Head of caudate nucleus (tissue), 42 donors: ENCODE measurements around the gene MET.
"Not testable (repeated sequence)": the region's sequence is repeated elsewhere in the genome, so short reads cannot be mapped to it uniquely, and the experiment has no call there.

Experiments used
- DNase-seq, 42 donors: peaks; one replicate each; pipeline versions ENCODE4 v3.0.0 to v3.0.0-alpha.2; 2020 to 2021; ENCODE audit warnings: mixed read lengths in 7 of 42
- intact Hi-C: fragments of 100-400 bp; cut with DNase I; formaldehyde crosslinking; loops from one replicate; pipeline ENCODE4 v1.15.0; 2022

MET gene

DNA sequence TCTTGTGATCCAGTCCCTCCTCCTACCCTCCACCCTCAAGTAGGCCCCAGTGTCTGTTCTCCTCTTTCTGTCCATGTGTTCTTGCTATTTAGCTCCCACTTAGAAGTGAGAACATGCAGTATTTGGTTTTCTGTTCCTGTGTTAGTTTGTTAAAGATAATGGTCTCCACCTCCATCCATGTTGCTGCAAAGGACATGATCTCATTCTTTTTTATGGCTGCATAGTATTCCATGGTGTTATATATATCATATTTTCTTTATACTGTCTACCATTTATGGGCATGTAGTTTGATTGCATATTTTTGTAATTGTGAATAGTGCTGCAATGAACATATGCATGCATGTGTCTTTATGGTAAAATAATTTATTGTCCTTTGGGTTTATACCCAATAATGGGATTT is 12.7 kb upstream of the MET start:
- DNase-seq, intact Hi-C loops: not testable (repeated sequence)

DNA sequence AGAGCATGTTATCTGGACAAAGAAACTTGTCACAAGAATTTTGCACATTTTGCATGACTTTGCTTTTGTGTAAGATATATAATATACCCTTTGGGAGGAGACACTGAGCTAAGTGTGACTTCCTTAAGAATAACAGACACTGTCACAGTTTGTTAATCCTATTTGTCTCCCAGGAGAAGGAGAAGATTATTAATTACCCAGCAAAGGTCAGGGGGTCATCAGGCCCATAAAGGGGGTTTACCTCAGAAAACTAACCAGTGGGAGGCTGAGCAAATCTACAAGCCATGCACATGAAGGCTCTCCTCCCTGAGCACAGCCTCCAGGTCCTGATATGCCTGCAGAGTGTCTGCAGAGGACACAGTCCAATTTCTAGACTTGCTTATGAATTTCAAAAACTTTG is 10.1 kb upstream of the MET start:
- DNase-seq = no peak
- intact Hi-C loops = no loop called here

GRCh38 chr7:116663744-116664143 is 8.3 kb upstream of the MET start:
- intact Hi-C loops = no loop called here
- no peak for DNase-seq

GRCh38 chr7:116665332-116665996 is 6.5 kb upstream of the MET start:
- no peak for DNase-seq
- intact Hi-C loops = no loop called here

- no peak for DNase-seq
- intact Hi-C loops = loop anchor here (5.0 kb wide), 2 partner anchors 72 to 138 kb away; no protein-coding TSS in a partner anchor
These were observed 2.2 kb upstream of the MET start for GRCh38 chr7:116669769-116670168.

DNA sequence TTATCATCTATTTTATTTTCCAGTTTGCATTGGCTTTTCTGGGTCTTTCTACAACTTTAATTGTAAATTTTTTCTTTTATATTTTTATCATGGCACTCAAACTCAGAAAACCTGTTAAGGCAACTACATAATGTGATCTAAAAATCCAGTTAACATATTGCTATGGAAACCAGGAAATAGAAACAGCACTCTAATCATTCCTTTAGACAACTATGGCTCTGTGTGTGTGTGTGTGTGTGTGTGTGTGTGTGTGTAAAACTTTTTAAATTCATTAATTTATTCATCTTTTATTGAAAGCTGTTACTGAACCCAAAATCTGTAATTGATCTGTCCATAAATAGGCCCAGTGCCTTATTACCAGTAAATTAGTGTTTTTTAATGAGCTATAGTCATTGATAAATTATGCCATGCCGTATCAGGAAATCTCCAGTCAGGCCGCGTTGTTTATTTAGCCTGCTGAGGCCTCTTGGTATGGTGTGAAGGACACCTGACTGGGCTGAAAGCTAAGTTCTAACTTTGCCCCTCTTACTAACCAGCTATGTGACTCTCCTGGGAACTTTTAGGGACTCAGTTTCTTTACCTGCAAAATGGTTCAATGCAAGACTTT is 1.5 kb upstream of the MET start:
- no peak for DNase-seq
- intact Hi-C loops = loop anchor here (5.0 kb wide), 2 partner anchors 73 to 137 kb away; no protein-coding TSS in a partner anchor

GRCh38 chr7:116671111-116671510 is 885 bp upstream of the MET start:
- intact Hi-C loops = loop anchor here (5.0 kb wide), 2 partner anchors 74 to 136 kb away; no protein-coding TSS in a partner anchor
- no peak for DNase-seq

- intact Hi-C loops = loop anchor here (5.0 kb wide), 2 partner anchors 76 to 134 kb away; no protein-coding TSS in a partner anchor
- peak in 22 of 42 donors; percentile 6 to 70 (median 24) for DNase-seq
These were observed 830 bp downstream of the MET start for GRCh38 chr7:116672596-116673456.

DNA sequence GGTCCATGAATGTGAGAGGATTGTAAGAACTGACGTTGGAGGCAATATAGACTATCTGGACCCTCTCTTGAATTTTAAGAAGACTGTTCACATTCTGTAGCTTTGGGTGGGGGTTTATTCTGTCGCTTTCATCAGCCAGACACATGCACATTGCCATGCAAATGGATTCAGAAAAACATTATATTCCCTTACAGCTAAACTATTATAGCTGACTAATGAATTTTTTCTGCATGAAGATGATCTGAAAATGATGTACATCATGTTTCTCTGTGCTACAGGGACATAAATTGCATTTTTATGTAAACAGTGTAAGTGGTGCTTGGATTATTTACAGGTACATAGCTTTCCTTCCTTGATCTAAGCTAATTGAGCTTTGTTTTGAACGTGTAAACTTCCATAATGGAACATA is 1.5 kb downstream of the MET start:
- no peak for DNase-seq
- intact Hi-C loops = loop anchor here (5.0 kb wide), 2 partner anchors 76 to 134 kb away; no protein-coding TSS in a partner anchor

- intact Hi-C loops = loop anchor here (5.0 kb wide), 2 partner anchors 77 to 133 kb away; no protein-coding TSS in a partner anchor
- DNase-seq = no peak
These were observed 2.6 kb downstream of the MET start for GRCh38 chr7:116674508-116675173.

DNA sequence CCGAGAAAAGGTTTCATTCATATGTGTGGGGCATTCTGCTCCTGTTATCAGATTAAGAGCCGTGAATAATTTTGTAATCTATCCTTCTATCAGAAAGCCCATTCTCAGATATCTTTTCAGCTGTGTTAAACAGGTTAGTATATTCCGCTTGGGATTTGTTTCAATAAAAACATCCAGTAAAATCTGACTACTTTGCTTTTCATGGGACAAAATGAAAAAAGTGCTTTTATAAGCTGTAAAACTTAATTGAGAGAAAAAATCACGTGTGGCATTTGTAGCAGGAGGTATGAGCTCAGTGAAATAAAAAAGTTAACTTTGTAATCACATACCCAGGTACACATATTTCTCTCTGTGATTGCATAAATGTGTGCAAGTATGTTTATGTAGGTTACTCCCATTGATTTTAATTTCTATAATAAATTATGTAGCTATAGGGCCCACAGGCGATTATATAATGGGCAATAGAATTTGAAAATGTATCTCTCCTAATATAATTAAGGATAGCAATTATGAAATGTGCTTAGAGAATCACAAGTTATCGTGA is 3.9 kb downstream of the MET start:
- intact Hi-C loops = no loop called here
- DNase-seq = no peak

GRCh38 chr7:116678780-116679179 is 6.8 kb downstream of the MET start:
- intact Hi-C loops = no loop called here
- no peak for DNase-seq

DNA sequence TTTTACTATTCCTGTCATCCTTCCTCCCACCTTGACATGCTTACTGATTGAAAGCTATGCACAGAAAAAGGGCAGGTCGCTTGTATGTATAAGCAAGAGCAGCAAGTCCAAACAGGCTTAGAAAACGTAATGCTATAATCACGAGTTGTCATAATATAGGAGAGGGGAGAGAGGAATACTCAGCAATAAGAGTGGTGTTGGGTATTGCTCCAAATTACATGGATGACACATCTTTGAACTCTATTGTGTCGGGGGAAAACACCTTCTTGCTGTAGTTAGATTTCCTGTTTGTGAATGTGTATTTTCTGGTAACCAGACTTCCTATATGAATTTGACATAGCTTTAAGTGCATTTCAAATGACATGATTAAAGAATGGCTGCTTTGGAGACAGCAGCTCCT is 7.5 kb downstream of the MET start:
- intact Hi-C loops = no loop called here
- no peak for DNase-seq

DNA sequence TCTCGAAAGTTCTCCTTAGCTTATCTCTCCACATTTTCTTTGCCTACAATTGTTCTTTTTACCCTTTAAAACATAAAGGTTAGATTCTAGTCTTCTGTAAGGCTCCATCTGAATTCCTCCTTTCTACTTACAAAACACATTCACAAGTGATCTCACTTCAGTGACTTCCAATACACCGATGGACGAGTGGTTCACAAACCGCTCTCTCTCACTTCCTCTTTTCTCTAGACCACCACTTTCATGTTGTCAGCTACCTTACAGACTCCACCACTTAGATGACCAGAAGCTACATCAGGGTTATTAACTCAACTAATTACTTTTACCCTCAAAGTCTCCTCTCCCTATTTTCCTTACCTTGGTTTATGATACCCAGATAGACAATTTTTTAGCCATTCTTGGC is 11.8 kb downstream of the MET start:
- no peak for DNase-seq
- intact Hi-C loops = no loop called here

DNA sequence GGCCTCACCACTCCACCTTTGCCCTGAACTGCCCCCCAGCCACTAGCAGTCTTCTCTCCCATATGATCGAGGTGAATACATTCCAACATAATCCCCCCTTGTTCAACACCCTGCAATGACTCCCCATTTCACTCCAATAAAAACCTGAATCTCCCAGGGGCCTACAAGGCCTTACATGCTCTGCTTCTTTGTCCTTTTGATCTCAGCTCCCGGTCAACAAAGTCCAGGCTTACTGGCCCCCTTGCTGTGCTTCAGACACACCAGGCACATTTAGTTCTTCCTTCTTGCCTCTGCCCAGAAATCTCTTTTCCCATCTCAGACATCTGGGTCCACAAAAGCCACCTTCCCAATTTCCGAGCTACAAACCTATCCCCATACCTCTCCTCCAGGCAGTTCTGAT is 14.0 kb downstream of the MET start:
- intact Hi-C loops = no loop called here
- DNase-seq = no peak

DNA sequence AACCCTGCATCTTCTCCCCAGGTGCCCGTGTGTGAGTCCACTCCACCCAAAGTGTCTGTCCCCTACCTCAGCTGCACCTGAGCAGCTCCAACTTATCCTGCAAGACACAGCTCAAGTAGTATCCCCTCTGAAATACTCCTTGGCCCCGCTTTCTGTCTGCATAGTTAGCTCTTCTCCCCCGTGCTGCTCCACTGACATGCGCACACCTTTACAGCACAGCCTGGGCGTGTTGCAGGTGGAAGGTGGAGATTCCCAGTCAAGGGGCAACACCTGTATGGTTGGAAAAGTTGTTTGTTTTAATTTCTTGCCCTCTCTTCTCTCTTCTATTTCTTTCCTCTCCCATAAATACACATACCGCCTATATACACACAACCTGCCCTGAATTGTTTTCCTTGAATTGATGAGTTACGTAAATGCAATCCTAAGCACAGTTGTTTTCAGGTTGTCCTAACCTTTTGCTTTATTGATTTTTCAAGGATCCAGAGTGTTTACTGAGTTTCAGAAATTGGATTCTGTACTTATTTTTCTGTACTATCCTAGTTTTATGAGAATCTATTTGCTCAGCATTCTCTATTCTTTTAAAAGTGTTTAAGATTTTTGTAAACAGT is 14.9 kb downstream of the MET start:
- intact Hi-C loops = no loop called here
- no peak for DNase-seq

DNA sequence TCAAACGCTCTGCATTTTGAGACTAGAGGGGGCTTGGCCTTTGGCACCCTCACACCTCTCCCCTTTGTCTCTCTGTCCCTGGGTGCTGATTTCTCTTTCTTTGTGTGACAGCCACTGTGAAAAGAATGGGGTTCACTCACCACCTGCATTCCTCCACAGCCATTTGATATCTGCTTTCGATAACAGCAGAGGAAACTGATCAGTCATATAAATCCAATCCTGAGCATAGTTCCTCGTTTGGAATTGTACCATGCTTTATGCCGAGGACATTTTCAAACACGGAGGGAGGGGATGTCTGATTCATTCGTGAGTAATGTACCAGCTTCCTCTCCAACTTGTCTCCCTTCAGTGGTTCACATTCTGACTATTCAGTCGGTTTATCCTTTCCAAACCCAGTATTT is 15.8 kb downstream of the MET start:
- no peak for DNase-seq
- intact Hi-C loops = no loop called here

DNA sequence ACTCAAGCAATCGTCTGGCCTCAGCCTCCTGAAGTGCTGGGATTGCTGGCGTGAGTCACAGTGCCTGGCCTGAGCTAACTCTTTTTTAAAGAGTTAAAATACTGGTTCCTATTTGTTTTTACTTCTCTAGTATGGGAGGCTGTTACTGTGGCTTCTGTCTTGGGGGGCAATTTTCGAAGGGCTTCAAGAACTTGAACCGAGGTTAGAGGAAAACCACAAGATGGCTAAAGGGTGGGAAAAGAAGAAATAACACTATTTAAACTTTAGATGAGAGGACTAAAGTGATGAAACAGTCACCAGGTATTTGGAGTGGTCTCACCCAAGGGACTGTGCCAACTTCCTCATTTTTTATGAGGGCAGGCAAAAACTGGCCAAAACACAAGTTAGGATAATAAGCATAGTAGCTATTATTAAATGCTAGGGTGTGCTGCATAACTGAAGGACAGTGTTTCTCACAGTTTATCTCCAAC is 17.8 kb downstream of the MET start:
- DNase-seq = no peak
- intact Hi-C loops = no loop called here

- intact Hi-C loops = no loop called here
- DNase-seq = no peak
These were observed 19.7 kb downstream of the MET start for GRCh38 chr7:116691664-116692063.
